GM13976 (cell line): ENCODE results near the gene PPP1R12A.
"Not testable (repeated sequence)": the region's sequence is repeated elsewhere in the genome, so short reads cannot be mapped to it uniquely, and the experiment has no call there.

Source experiments
- DNase-seq: peaks from one replicate; pipeline ENCODE4 v3.0.0; 2012; ENCODE audit warnings: low spot score
- CTCF ChIP-seq: IDR thresholded peaks from 2 replicates; pipeline ENCODE4 v1.5.1; 2012; ENCODE audit warnings: borderline replicate concordance, mild to moderate bottlenecking; ENCODE audit not compliant: insufficient read depth; ENCODE audit errors: extremely low read depth, missing control alignments, control extremely low read depth
- in situ Hi-C: fragments of 300-500 bp; cut with MboI; formaldehyde crosslinking; loops from one replicate; pipeline ENCODE4 v1.12.0; 2022; ENCODE audit warnings: low sequenced_read_pairs, mixed read lengths, inconsistent platforms; ENCODE audit not compliant: unreplicated experiment

PPP1R12A gene

DNA sequence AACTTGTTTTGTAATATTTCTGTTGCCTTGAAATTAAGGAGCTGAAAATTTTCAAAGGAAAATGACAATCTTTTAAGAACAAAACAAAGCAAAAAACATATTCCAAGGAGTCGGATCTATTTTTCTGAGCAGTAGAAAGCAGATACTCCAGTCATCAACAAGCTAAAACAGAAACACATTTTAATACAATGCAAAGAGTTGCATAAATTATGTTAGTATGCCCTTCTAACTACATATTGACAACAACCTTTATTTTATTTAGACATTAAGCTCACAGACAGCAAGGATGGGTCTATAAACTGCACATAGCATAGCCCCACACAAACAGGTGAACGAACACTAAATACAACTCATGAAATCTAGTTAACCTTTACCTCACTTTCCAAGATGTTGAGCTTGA, 106.0 kb downstream of the PPP1R12A start:
- TF ChIP-seq CTCF: no peak
- DNase-seq: no peak
- in situ Hi-C loops: no loop called here

DNA sequence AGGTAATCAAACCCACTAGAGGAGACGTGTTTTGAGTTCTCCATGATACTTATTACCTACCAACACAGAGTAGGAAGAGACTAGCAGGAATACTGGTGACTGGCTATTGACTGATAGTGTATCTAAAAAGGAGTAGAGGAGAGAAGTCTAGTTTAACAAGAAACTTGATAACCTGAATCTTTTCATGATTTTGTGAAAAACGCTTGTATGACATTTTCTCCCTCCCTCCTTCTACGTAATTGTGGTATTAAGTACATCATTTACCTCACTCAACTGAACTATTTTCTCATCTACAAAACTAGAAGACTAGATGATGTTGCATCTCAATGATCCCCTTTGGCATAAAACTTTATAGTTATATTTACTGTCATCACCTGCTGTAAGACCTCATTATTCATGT, 107.4 kb downstream of the PPP1R12A start:
- DNase-seq: no peak
- no peak for TF ChIP-seq CTCF
- in situ Hi-C loops: no loop called here

DNA sequence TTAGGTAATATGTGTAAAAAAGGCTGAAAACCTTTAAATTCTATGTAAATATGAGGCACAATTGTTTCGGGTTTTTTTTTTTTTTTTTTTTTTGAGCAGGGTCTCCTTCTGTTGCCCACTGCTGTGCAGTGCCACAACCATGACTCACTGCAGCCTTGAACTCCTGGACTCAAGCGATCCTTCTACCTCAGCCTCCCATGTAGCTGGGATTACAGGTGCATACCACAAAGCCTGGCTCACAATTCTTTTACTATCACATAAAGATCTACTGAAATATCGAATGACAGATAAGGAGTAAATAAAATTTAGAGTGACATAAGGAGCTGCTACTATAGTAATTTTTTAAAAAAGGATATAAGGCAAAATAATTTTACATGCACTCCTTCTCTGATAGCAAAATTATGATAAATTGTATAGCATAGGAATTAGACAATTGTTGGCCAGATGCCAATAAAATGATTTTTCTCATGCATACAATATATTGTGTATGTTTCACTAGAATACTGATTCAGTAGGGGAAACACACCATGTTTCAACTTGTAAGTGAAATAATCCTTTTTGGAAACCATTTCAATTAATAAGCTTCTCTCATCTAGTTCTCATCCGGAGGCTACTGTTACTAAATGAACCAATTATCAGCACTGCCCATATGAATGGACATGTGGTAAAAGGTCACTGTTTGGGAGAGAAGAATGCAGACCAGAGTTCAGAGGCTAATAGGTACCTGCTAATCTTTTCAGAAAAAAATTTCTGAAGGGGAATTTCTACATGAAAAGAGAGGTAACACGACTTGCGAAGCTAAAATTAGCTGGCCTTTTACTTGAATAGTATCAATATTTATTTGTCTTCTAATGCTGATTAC, 108.4 kb downstream of the PPP1R12A start:
- in situ Hi-C loops: no loop called here
- no peak for DNase-seq
- no peak for TF ChIP-seq CTCF

DNA sequence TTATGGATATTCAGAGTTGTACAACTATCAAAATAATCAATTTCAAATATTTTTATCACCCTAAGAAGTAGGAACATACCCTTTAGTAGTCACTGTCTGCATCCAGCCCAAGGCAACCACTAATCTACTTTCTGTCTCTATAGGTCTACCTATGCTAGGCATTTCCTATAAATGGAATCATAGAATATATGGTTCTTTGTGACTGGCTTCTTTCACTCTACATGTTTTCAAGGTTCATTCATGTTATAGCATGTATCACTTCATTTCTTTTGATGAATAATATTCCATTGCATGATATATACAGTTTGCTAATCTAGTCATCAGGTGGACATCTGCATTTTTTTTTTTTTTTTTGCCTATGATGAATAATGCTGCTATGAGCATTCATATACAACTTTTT, 112.4 kb downstream of the PPP1R12A start:
- no peak for TF ChIP-seq CTCF
- in situ Hi-C loops: no loop called here
- DNase-seq: no peak

GRCh38 chr12:79818856-79819255, 116.0 kb downstream of the PPP1R12A start:
- TF ChIP-seq CTCF: no peak
- DNase-seq: no peak
- in situ Hi-C loops: no loop called here

DNA sequence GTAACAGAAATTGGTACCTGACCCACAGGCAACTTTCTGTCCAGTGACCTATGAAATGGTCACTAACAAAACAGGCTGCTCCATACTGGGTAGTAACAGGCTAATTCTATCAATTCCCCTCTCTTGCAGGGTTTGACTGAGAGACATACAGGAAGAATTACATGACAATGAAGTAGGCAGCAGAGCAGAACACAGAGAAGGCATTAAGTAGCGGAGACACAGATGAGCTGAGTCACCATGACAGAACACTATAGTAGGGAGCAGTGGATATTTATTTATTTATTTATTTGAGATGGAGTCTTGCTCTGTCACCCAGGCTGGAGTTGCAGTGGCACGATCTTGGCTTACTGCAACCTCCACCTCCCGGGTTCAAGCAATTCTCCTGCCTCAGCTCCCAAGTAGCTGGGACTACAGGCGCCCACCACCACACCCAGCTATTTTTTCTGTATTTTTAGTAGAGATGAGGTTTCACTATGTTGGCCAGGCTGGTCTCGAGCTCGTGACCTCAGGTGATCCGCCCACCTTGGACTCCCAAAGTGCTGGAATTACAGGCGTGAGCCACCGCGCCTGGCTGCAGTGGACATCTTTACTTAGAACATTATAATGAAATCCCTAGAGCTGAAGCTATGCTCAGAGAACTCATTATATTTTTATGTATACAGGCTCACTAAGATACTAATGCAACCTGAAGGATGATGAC, 150.4 kb downstream of the PPP1R12A start:
- DNase-seq, in situ Hi-C loops: not testable (repeated sequence)
